Middle frontal gyrus (tissue), 1 donor: Measurements from ENCODE around the gene HMGCS2.
"Not testable (repeated sequence)": the region's sequence is repeated elsewhere in the genome, so short reads cannot be mapped to it uniquely, and the experiment has no call there.

Experiments
- DNase-seq: peaks from one replicate; pipeline ENCODE4 v3.0.0-alpha.2; 2015; ENCODE audit warnings: low spot score; ENCODE audit errors: extremely low spot score

The HMGCS2 gene

DNA sequence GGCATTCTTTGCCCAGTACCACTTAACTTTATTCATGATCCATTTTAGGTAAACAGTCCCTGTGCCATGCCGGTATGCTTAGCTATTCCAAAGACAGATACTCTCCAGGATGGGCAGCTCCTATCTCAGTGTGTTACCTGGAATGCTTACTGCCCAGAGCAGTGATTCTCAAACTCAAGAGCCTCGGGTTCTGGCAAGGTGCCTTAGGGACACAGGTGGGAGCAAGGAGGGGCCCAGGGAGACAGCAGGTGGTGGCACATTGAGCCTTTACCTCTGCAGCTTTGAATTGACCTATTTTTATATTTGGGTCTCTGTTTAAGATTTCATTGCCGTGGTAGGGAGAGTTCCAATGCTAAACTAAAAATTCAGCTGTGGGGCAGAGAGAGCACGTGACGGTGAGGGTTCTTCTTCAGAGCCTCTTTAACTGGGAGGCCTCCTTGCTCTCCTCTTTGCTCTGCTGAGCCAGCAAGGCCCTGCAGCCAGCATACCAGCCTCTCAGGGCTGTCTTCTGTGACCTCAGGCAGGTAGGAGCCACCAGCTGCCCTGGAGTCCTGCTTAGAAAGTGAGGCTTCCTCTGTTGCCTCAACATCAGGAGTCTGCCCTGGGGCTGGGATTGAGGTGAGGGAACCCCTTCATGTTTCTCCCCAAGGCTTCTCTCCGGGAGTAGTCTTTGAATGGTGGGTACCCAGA is 36.8 kb downstream of the HMGCS2 start:
- no peak for DNase-seq

DNA sequence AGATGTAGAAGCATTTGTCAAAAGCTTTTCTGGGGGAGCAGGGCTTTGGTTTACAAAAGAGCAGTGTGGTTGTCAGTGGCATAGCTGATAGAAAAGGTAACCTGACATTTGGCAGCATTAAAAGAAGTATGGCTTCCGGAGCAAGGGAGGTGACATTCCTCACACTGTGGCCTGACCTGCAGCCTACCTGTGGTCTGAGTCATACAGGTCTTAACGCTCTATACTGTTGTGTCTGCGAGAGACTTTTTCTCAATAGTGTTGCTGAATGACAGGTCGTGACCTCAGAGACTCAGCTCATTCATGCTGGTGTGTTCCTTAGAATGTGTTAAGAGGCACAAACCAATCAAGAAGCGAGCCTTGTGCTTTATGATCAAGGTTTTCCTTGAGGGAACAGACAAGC is 37.6 kb downstream of the HMGCS2 start:
- no peak for DNase-seq

DNA sequence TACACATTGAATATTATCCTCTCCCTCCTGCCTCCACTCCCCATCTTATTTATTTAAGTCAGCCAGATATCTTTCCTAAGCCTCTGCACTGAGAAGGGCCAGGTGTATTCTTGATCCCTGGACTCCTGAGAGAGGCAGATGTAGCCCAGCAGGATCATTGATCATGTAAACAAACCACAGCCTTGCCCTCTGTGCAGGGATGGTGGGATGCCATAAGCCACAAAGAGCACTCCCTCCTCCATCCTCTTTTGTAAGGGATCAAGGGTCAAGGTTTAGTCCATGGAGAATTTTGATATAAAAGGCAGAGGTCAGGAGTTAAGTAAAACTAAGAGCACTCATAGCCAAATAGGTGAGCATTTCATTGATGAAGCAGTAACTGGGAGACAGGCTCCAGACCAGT is 39.7 kb downstream of the HMGCS2 start:
- DNase-seq: no peak

DNA sequence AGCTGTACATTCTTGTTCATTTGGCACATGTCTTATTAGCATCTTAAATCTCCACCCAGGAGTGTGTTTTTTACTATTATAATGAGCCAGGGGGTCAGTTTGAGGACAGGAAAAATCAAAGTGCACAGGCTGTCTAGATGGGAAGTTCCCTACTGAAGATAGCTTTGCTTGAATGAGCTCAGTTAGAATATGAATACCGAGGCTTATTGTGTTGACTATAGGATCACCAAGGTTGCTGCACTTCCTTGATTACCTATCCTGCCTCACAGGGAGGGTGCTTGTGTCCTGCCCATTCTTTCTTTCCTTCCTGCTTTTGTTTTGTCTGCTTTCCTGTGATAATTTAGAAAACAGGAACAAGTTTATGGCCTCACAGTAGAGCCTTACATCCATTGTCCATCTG is 40.7 kb downstream of the HMGCS2 start:
- no peak for DNase-seq

DNA sequence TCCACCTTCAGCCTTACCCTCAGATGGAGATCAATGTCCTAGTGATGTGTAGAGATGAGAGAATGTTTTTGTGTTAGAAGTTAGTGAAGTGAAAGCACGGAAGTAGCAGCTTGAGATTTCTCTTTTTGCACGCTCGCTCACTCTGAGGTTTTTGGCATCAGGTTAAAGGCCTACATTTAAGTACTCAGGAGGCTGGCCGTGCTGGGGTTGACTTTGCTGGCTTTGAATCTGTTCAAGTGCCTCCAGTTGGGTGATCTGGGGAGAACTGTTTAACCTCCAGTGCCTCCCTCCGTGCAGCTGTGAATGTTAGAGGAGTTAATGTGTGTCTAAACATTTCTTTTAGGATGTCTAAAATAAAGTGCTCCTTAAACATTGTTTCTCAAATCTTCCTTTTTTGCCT is 43.1 kb downstream of the HMGCS2 start:
- DNase-seq: no peak

DNA sequence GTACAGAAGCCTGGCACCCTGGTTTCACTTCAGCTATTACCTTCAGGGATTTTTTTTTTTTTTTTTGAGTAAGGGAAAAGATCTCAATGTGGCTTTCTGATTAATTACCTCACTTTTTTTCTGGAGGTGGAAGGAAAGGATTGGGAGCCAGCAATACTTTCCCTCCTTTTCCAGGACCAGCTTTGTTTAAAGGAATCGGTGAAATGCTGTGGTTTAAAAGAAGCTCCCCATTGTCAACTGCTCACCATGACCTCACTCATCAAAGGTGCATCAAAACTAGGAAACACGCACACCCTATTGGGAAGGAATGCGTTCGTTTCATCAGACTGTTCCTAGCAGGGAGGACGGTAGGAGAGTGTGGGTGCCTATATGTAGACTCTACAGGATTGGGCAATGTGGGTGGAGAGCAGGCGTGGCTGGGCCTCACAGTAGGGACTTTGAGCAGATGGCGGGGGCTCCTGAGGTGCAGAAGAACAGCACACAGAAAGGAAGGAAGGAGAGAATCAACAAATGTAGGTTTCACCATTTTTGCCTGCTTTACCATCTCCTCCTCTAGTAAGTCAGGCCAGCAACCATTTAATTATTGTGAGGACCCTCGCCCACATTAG is 44.0 kb downstream of the HMGCS2 start:
- DNase-seq: no peak

DNA sequence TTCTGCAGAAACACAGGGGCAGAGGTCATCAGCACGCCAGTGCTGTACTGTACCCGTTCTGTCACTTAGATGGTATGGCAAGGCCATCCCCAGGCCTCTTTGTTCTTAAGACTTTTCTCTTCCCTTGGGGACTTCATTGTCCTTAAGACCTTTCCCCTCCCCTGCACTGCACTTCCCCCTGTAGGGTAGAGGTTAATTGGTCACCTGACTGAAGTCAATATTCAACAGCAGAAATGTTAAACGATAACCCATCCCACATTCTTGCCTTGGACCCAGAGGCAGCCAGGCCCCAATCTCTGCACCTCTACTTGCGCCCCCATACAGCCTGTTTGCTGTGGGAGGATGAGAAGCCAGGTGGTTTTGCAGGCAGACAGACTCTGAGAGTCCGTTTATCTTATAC is 46.8 kb downstream of the HMGCS2 start:
- no peak for DNase-seq

DNA sequence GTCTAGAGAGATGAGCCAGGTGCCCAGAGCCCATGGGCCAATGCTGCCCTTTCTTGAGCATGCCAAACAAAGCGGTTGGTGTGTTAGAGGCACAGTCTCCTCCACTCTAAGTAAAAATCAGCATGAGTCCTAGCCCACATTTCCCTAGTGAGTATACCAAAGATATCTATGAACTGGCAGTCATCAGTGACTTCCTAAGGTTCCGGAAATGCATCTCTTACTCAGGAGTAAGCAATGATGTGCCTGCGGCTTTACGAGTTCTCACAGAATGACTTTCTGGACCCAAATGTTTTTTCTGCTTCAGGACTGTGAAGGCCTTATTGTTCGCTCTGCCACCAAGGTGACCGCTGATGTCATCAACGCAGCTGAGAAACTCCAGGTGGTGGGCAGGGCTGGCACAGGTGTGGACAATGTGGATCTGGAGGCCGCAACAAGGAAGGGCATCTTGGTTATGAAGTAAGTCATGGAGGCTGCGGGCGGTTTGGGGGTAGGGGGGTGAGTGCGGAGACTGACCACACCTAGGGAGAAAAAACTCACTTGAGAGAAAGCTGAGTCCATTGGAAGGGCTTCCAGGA is 47.8 kb downstream of the HMGCS2 start:
- DNase-seq: no peak

DNA sequence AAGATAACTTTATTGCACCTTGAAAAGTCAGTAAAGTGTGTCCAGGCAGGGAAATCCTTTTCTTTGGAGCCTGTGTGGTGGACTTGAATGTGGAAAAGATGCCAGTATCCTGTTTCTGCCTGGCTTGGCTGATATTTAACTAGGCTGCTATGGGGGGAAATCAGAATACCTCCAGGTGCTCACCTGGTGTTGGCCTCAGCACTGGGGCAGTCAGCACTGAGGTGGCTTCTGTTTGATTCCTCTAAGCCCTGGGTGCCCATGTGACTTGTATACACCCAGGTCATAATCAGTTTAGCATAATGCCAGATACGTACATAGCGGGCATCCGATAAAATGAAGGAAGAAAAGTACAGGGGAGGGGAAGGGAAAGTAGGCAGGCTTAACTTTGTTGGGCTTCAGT is 49.7 kb downstream of the HMGCS2 start:
- DNase-seq: no peak

DNA sequence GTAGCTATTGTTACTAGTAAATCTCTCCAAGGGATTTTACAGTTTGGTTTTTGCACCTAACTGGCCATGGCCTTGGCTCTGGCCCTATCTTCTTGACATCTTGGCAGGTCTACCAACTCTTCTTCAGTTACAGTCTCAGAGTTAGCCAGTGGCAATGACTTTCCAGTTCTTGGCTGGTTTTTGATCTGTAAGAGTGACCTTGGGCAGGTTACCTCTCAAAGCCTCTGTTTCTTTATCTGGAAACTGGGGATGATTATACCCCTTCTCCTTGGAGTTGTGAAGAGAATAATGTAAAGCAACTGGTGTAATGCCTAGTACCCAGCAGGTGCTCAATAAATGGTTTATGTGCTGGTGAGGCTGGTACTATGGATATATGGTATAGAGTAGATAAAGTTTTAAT is 50.3 kb downstream of the HMGCS2 start:
- no peak for DNase-seq

DNA sequence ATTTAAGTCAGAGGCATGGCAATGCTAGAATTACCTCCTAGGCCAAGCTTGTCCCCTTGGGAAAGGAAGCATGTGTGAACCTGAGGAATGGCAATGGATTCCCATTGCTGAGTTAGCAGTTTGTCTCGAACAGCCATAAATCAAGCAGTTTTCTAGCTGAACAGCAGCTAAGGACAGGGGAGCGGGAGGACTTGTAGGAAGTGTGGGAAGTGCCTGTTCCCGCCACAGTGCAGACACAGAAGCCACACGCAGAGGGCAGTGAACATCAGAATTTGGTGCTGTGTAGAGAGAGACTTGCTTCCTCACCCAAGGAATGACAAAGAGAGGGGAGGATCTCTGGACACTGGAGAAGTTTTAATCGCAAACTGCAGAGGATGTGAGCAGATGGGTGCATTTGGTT is 53.2 kb downstream of the HMGCS2 start:
- DNase-seq: no peak

DNA sequence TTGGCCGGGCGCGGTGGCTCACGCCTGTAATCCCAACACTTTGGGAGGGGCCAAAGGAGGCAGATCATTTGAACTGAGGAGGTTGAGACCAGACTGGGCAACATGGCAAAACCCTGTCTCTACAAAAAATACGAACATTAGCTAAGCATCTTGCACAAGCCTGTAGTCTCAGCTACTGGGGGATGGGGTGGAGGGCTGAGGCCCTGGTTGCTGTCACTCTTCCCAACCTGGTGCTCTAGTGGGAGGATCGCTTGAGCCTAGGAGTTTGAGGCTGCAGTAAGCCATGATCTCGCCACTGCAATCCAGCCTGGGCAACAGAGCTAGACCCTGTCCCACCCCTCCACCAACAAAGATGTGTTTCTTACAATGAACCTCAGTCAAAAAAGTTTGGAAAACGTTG is 54.1 kb downstream of the HMGCS2 start:
- no peak for DNase-seq

DNA sequence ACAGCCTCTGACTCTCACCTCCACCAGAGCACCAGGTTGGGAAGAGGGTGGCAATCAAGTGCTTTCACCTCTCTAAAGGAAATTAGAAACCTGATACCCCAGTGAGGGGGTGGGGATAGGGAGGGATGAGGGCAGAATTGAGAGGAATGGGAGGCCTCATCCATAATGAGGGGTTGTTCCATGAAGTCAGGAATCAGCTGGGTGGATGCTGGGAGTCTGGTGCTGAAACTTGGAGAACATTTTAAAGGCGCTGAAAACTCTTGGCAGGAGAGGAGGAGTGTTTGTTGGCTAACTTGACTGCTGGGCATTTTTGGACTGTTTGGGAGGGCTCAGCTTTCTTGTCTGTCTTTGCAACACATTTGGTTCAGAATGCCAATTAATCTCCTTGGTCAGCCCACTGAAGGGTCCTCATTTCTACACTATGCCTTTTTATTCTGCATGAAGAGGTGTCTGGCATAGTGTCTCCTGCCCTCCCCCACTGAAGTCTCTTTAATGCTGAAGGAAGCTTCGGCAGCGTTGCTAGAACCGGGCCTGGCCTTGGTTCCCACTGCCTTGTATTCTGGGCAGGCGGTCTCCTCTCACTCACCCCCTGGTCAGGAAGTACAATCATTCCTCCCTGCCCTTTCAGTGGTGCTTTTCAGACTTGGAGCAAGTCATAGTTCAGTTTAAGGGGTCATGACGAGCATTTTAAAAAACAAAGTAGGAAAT is 54.8 kb downstream of the HMGCS2 start:
- no peak for DNase-seq

DNA sequence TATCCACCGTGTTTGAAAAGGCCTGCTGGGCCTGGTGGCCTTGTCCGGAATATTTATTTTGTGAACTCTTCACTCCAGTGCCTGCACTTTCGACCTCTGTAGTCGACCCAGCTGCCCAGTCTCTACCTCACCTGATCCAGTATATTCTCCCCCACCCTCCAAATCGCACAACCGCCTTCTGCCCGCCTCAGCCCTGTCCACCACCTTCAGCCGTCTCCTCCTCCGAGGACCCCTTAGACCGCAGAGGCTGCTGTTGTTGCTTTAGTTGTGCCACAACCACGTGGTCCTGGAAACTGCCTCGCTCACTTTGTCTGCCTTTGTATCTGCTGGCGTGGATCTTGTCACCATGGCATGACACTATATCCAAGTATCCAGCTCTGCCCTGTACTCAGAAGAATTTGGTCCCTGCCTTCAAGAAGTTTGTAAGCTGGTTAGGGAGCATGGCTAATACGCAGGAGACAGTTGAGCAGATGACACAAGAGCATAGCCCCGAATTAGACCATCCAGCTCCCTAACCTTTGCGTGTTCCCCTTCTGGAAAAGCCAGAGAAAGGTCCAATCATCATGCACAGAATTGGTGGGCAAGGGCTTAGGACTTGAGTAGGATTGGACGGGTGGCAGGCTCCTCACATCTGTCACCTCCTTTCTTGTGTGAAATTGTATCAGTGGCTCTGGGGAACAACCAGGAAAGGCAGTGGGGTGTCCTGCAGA is 55.5 kb downstream of the HMGCS2 start:
- no peak for DNase-seq

DNA sequence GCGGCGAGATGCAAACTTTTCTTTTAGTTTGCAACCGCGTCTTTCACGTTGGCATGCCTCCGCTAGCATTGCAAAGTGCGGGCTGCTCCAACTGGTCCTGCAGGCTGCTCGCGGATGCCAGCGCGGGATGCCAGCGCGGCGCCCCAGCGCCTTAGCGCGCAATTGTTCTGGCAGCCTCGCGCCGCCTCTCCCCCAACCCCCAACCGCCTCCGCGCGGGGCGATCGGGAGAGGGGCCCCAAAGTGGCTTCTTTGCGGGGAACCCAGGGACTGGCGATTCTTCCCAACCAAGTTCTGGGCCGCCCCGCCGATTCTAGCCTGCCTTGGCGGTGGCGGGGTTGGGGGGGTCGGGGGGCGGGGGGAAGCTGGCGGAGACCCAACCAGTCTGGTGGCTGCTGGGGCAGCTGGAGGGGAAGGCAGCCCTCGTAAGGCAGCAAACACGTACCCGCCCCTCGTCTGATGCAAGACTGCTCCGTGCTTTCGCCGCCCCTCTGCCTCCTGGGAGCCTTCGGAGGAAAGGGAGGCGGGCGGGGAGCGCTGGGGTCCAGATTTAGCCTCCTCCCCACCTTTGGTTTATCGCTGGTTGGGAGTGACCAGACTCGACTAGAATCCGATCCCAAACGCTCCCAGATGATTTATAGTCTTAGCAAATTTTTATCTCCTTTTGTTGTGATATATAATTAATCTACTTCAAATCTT is 56.2 kb downstream of the HMGCS2 start:
- no peak for DNase-seq

DNA sequence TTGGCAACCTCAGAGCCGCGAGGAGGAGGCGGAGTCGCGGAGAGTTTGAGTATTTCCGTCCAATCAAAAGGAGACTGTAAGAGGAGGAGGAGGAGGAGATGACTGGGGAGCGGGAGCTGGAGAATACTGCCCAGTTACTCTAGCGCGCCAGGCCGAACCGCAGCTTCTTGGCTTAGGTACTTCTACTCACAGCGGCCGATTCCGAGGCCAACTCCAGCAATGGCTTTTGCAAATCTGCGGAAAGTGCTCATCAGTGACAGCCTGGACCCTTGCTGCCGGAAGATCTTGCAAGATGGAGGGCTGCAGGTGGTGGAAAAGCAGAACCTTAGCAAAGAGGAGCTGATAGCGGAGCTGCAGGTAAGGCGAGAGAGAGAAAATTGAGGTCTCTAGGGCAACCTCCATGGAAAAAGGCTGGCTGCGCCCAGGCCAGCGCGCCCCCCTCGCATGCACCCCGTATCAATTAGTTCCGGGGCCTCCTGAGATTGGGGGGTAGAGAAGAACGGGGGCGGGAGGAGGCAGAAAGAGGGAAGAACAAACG is 56.8 kb downstream of the HMGCS2 start, which contains the start of gene PHGDH:
Gene PHGDH, plus strand, starts transcription at position 131 of the 538 bp plus-strand sequence. Its CDS starts 89 bp downstream, at position 220.
- no peak for DNase-seq

DNA sequence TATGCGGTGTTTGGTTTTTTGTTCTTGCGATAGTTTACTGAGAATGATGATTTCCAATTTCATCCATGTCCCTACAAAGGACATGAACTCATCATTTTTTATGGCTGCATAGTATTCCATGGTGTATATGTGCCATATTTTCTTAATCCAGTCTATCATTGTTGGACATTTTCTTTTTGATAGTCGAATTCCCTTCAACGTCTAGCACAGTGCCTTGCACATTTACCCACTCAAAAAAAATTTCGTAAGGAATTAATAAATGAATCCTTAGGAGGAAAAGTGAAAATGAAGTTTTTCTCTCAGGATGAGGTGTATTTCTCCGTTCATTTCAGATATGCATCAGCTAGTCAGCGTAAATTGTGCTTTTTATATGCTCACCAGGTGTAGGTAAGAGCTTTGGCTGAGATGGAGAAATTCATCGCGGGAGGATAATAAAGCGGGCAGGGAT is 57.3 kb downstream of the HMGCS2 start:
- DNase-seq: not testable (repeated sequence)

DNA sequence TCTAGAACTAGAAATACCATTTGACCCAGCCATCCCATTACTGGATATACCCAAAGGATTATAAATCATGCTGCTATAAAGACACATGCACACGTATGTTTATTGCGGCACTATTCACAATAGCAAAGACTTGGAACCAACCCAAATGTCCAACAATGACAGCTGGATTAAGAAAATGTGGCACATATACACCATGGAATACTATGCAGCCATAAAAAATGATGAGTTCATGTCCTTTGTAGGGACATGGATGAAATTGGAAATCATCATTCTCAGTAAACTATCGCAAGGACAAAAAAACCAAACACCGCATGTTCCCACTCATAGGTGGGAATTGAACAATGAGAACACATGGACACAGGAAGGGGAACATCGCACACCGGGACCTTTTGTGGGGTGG is 62.1 kb downstream of the HMGCS2 start:
- not testable (repeated sequence) for DNase-seq

DNA sequence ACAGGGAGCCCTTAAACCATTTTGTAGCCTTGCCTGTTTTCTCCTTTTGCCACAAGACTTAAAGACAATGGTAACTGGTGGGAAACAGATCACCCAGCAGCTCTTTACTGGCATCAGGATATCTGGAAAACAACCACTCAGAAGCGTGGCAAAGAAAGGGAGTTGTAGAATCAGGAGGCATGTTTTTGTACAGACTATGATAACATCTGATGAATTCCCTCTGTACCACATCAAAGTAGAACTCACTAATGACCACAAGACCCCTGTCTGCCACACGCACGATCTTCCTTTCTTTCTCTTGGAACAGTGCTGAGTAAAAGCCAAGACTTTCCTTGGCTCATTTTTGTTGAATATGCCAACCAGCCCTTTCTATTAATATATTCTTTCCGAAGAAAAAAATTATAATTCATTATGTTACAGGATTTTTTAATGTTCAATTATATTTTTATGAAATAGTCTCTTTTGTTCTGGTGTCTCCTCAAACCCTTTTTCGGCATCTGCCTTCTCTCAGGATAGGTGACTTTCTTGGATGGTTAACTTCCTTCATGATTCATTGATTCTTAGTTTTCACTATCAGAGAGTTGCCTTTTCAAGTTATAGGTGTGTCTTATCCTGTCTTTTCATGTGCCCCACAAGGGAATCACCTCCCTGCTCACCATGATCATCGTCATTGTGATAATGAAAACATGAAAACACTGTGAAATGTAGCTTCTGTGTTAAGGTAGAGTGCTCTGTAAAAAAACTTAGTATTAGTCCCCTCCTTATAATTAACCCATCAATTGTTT is 64.8 kb downstream of the HMGCS2 start:
- no peak for DNase-seq

DNA sequence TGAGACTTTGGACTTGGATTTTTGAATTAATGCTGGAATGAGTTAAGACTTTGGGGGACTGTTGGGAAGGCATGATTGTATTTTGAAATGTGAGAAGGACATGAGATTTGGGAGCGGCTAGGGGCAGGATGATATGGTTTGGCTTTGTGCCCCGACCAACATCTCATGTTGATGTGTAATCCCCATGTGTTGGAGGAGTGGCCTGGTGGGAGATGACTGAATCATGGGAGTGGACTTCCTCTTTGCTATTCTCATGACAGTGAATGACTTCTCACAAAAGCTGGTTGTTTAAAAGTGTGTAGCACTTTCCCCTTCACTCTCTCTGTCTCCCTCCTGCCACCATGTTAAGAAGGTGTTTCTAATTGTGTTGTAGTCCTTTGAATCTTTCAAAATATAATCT is 66.3 kb downstream of the HMGCS2 start:
- DNase-seq: no peak
